ENCODE measurements around the gene GPSM1. TPM values are rescaled to one million over a fixed set of nuclear protein-coding genes. Genes with fewer than 3 reads are reported as not detected.

The GPSM1 gene
- total RNA-seq, 1 experiment from 2014 or later, result 24.7 TPM

DNA sequence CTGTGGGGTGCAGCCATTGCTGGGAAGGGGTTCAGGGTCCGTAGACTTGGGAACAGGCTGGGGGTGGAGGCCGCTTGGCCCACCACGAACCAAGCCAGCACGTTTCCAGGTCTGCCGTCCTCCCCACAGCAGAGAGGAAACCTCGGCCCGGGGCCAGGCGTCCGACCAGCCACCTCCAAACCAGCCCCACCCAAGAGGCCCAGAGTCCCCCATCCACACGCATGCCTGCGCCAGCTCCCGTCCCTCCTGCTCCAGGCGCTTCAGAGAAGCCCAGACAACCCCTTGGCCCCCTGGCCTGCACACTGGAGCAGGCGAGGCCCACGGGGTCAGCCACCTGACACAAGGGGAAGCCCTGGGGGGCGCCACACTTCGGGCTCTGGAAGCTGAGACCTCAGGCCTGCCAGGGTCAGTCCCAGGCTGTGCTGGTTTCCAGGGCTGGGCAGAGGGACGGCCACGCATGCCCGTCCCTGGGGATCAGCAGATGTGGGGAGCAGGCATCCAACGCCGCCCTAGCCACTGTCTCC lies 29.9 kb downstream of the GPSM1 start:
- WGBS (ENCODE audit: extremely low coverage, insufficient read length, low lambda C conversion rate), result no CpG with 5 or more reads among the region's 22 CpGs
- TF ChIP-seq, protein P1, sequence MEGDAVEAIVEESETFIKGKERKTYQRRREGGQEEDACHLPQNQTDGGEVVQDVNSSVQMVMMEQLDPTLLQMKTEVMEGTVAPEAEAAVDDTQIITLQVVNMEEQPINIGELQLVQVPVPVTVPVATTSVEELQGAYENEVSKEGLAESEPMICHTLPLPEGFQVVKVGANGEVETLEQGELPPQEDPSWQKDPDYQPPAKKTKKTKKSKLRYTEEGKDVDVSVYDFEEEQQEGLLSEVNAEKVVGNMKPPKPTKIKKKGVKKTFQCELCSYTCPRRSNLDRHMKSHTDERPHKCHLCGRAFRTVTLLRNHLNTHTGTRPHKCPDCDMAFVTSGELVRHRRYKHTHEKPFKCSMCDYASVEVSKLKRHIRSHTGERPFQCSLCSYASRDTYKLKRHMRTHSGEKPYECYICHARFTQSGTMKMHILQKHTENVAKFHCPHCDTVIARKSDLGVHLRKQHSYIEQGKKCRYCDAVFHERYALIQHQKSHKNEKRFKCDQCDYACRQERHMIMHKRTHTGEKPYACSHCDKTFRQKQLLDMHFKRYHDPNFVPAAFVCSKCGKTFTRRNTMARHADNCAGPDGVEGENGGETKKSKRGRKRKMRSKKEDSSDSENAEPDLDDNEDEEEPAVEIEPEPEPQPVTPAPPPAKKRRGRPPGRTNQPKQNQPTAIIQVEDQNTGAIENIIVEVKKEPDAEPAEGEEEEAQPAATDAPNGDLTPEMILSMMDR (conservative IDR thresholded peaks at IDR 0.05), result no peak
- H2AFZ ChIP-seq (ENCODE audit: low read length), result no peak overlapping the region
- H3K27me3 ChIP-seq (ENCODE audit: insufficient read depth, low read length), result no peaks in the 10 kb centered on the region
- no peak overlapping the region for H2BK120ac ChIP-seq (ENCODE audit: low read depth, low read length, poor library complexity, severe bottlenecking)
- no peak for DNase-seq
- H3K18ac ChIP-seq (ENCODE audit: insufficient read length, low read depth, low read length), result no peak overlapping the region
- H3T11ph ChIP-seq (ENCODE audit: low read length), result no peak overlapping the region
- no peak overlapping the region for H2BK12ac ChIP-seq (ENCODE audit: insufficient read length, low read depth, low read length)
- Mint-ChIP-seq H3K27me3 (ENCODE audit: low read depth) (no peaks in the 10 kb centered on the region), H3K36me3 (ENCODE audit: insufficient read depth in 1 of 3, low read depth in 3 of 3) (peaks cover 0 to 3% (median 0%) of the 10 kb centered on the region in 3 experiments; a peak in 1 of 7 replicates), H3K4me1 (no peaks in the 10 kb centered on the region; a peak in 1 of 4 replicates), H3K4me3 (no peak overlapping the region), H3K9me3 (no peaks in the 10 kb centered on the region), H3K27ac (no peak overlapping the region)
- no peak overlapping the region for H3K23ac ChIP-seq (ENCODE audit: insufficient read length, low read depth, low read length)
- H4K5ac ChIP-seq (ENCODE audit: insufficient read length, low read depth, low read length), result no peak overlapping the region
- no peak overlapping the region for H2AK5ac ChIP-seq (ENCODE audit: insufficient read length, low read length)
- no peak overlapping the region for H3K4ac ChIP-seq (ENCODE audit: low read depth, low read length)
- H3K23me2 ChIP-seq (ENCODE audit: insufficient read length, low read depth, low read length, poor library complexity, severe bottlenecking), result no peaks in the 10 kb centered on the region
- no peaks in the 10 kb centered on the region for H3K79me1 ChIP-seq (ENCODE audit: insufficient read depth, low read depth, low read length, poor library complexity, severe bottlenecking)
- H4K20me1 ChIP-seq (ENCODE audit: control insufficient read depth, insufficient read depth, insufficient read length), result no peaks in the 10 kb centered on the region
- H3K4me1 ChIP-seq (ENCODE audit: insufficient read depth, low read length), result no peaks in the 10 kb centered on the region
- no peak overlapping the region for H3K56ac ChIP-seq (ENCODE audit: insufficient read length, low read depth, low read length)
- no peak overlapping the region for H3K14ac ChIP-seq (ENCODE audit: insufficient read depth, low read length)
- H3K27ac ChIP-seq (ENCODE audit: insufficient read length, low read depth, low read length), result no peak overlapping the region
- H2BK20ac ChIP-seq (ENCODE audit: low read depth, low read length, poor library complexity, severe bottlenecking), result no peak overlapping the region
- H3K9me3 ChIP-seq (ENCODE audit: control insufficient read depth, low read depth, low read length), result no peaks in the 10 kb centered on the region
- no peak overlapping the region for H4K8ac ChIP-seq (replicated peaks; ENCODE audit: insufficient read length, low read depth, low read length)
- no peak overlapping the region for H2BK5ac ChIP-seq (ENCODE audit: insufficient read length, low read length)
- H4K91ac ChIP-seq (ENCODE audit: insufficient read length, low read depth, low read length), result no peak overlapping the region
- no peaks in the 10 kb centered on the region for H3K79me2 ChIP-seq (ENCODE audit: insufficient read depth, low read length)
- no peak overlapping the region for H2BK15ac ChIP-seq (ENCODE audit: low read depth, low read length)
- H3K9ac ChIP-seq (ENCODE audit: extremely low read depth, insufficient read length, low read length), result no peak overlapping the region
- no peak overlapping the region for H3K4me2 ChIP-seq (ENCODE audit: insufficient read depth, insufficient read length, low read length)
